ENCODE measurements around the gene PHKG2.

Gene PHKG2

GRCh38 chr16:30728321-30728720 is 19.9 kb upstream of the PHKG2 start:
- no peak overlapping the region for H3K4me3 ChIP-seq (replicated peaks in 1 of 2; ENCODE audit: low read depth in 2 of 2, low read length in 2 of 2)
- TF ChIP-seq CTCF (IDR thresholded peaks at IDR 0.05; ENCODE audit: low read depth, low read length), result no peak
- no peak for DNase-seq (ENCODE audit: low read depth in 2 of 2)

GRCh38 chr16:30728899-30729672 is 19.1 kb upstream of the PHKG2 start:
- no peak overlapping the region for H3K4me3 ChIP-seq (replicated peaks in 1 of 2; ENCODE audit: low read depth in 2 of 2, low read length in 2 of 2)
- no peak for DNase-seq (ENCODE audit: low read depth in 2 of 2)
- TF ChIP-seq CTCF (IDR thresholded peaks at IDR 0.05; ENCODE audit: low read depth, low read length), result no peak

- no peak overlapping the region for H3K4me3 ChIP-seq (replicated peaks in 1 of 2; ENCODE audit: low read depth in 2 of 2, low read length in 2 of 2)
- no peak for TF ChIP-seq CTCF (IDR thresholded peaks at IDR 0.05; ENCODE audit: low read depth, low read length)
- DNase-seq (ENCODE audit: low read depth in 2 of 2), result no peak
Observed at GRCh38 chr16:30731411-30731810, 16.8 kb upstream of the PHKG2 start.

- TF ChIP-seq CTCF (IDR thresholded peaks at IDR 0.05; ENCODE audit: low read depth, low read length), result no peak
- no peak overlapping the region for H3K4me3 ChIP-seq (replicated peaks in 1 of 2; ENCODE audit: low read depth in 2 of 2, low read length in 2 of 2)
- no peak for DNase-seq (ENCODE audit: low read depth in 2 of 2)
Observed at GRCh38 chr16:30736995-30737793, 11.0 kb upstream of the PHKG2 start.

- no peak overlapping the region for H3K4me3 ChIP-seq (replicated peaks in 1 of 2; ENCODE audit: low read depth in 2 of 2, low read length in 2 of 2)
- DNase-seq (ENCODE audit: low read depth in 2 of 2), result no peak
- no peak for TF ChIP-seq CTCF (IDR thresholded peaks at IDR 0.05; ENCODE audit: low read depth, low read length)
Observed at GRCh38 chr16:30737794-30738648, 10.2 kb upstream of the PHKG2 start.

All from cardiac fibroblast (primary cell).